ENCODE data around the gene PSEN1. TPM values are rescaled to one million over a fixed set of nuclear protein-coding genes. Genes with fewer than 3 reads are reported as not detected.

PSEN1 gene
- total RNA-seq, 1 experiment from 2014 or later, result 68.3 TPM

DNA sequence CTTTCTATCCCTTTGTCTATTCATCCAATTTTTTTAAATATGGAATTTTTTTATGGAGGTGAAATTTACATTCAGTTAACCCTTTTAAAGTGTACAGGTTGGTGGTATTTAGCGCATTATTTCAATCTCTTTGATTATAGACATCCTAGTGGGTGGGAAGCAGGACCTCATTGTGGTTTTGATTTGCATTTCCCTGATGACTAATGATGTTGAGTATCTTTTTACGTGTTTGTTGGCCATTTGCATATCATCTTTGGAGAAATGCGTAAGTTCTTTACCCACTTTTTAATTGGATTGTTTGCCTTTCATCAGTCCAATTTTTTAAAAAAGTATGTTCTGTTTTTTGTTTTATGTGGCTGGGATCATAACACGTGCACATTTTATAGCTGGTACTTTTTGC, 121.8 kb downstream of the PSEN1 start:
- BruUV-seq (replicated peaks), result no TSS peak
- Mint-ChIP-seq H3K4me3 (ENCODE audit: low read depth, unreplicated experiment) (no peak overlapping the region), H3K4me1 (ENCODE audit: low read depth, unreplicated experiment) (no peaks in the 10 kb centered on the region), H3K36me3 (ENCODE audit: insufficient read depth, unreplicated experiment) (no peaks in the 10 kb centered on the region), H3K9me3 (ENCODE audit: low read depth, unreplicated experiment) (no peaks in the 10 kb centered on the region), H3K27ac (ENCODE audit: unreplicated experiment) (no peak overlapping the region), H3K27me3 (ENCODE audit: unreplicated experiment) (no peaks in the 10 kb centered on the region)
- TF ChIP-seq, protein P1, sequence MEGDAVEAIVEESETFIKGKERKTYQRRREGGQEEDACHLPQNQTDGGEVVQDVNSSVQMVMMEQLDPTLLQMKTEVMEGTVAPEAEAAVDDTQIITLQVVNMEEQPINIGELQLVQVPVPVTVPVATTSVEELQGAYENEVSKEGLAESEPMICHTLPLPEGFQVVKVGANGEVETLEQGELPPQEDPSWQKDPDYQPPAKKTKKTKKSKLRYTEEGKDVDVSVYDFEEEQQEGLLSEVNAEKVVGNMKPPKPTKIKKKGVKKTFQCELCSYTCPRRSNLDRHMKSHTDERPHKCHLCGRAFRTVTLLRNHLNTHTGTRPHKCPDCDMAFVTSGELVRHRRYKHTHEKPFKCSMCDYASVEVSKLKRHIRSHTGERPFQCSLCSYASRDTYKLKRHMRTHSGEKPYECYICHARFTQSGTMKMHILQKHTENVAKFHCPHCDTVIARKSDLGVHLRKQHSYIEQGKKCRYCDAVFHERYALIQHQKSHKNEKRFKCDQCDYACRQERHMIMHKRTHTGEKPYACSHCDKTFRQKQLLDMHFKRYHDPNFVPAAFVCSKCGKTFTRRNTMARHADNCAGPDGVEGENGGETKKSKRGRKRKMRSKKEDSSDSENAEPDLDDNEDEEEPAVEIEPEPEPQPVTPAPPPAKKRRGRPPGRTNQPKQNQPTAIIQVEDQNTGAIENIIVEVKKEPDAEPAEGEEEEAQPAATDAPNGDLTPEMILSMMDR (IDR thresholded peaks at IDR 0.05; ENCODE audit: unreplicated experiment), result no peak
- no peak for DNase-seq
- intact Hi-C loops (cut with micrococcal nuclease; ENCODE audit: unreplicated experiment), result no loop called here
- CTCF ChIA-PET, result interaction anchor here (0.7 to 0.9 kb wide), 3 partner anchors 11 to 53 kb away, joined by 3 to 4 read pairs (median 4); no protein-coding TSS in a partner anchor

DNA sequence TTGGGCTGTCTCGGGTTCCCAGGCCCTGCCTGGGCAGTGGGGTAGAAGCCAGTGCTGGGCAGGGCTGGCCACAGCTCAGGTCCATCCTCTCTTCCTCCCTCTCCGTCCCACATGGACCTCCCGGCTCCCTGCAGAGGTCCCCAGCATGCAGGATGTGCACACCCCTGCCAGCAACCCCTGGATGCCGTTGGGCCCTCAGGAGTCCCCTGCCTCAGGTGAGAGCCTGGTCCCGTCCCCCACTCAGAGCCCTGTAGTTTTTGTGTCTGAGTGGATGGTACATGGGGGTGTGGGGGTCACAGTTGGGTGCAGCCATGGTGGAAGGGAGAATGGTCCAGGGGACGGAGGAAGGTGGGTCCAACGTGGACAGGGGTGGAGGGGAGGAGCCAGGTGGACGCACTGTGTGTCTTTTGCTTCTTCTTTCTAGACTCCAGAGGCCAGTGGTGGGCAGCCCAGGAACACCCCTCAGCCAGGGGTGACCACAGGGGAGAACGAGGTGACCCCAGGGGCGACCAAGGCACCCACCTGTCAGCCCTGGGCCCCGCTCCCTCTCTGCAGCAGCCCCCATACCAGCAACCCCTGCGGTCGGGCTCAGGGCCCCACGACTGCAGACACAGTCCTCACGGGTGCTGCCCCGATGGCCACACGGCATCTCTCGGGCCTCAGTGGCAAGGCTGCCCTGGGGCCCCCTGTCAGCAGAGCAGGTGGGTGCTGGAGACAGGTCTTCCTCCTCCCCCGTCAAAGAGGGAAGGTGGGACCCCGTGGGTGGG, 122.7 kb downstream of the PSEN1 start:
- Mint-ChIP-seq H3K36me3 (ENCODE audit: insufficient read depth, unreplicated experiment) (no peaks in the 10 kb centered on the region), H3K4me1 (ENCODE audit: low read depth, unreplicated experiment) (no peaks in the 10 kb centered on the region), H3K27ac (ENCODE audit: unreplicated experiment) (no peak overlapping the region), H3K27me3 (ENCODE audit: unreplicated experiment) (peaks cover 3% of the 10 kb centered on the region), H3K4me3 (ENCODE audit: low read depth, unreplicated experiment) (no peak overlapping the region), H3K9me3 (ENCODE audit: low read depth, unreplicated experiment) (no peaks in the 10 kb centered on the region)
- DNase-seq, result no peak
- CTCF ChIA-PET, result no interaction called here
- intact Hi-C loops (cut with micrococcal nuclease; ENCODE audit: unreplicated experiment), result no loop called here
- TF ChIP-seq, protein P1 (IDR thresholded peaks at IDR 0.05; ENCODE audit: unreplicated experiment), result no peak
- no TSS peak for BruUV-seq (replicated peaks)

DNA sequence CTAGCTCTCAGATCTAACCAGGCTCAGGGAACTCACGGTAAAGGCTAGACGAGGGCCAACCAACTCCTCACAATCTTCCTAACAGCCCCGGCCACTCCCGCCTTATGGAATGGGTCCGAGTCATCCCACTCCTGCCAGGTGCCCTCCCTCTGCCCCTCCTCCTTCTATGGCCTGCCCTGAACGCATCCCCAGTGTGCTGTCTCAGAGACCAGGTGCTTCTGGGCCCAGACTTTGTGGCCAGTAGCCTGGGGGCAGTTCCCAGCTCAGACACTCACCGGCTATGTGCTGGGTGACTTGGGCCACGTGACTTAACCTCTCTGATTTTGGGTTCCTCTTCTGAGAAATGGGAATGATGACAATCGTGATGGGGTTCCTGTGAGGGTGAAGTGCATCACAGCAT, 123.5 kb downstream of the PSEN1 start:
- CTCF ChIA-PET, result no interaction called here
- Mint-ChIP-seq H3K36me3 (ENCODE audit: insufficient read depth, unreplicated experiment) (no peaks in the 10 kb centered on the region), H3K9me3 (ENCODE audit: low read depth, unreplicated experiment) (no peaks in the 10 kb centered on the region), H3K4me3 (ENCODE audit: low read depth, unreplicated experiment) (no peak overlapping the region), H3K27me3 (ENCODE audit: unreplicated experiment) (peaks cover 8% of the 10 kb centered on the region), H3K4me1 (ENCODE audit: low read depth, unreplicated experiment) (no peaks in the 10 kb centered on the region), H3K27ac (ENCODE audit: unreplicated experiment) (no peak overlapping the region)
- no peak for DNase-seq
- BruUV-seq (replicated peaks), result no TSS peak
- TF ChIP-seq, protein P1 (IDR thresholded peaks at IDR 0.05; ENCODE audit: unreplicated experiment), result no peak
- intact Hi-C loops (cut with micrococcal nuclease; ENCODE audit: unreplicated experiment), result no loop called here

DNA sequence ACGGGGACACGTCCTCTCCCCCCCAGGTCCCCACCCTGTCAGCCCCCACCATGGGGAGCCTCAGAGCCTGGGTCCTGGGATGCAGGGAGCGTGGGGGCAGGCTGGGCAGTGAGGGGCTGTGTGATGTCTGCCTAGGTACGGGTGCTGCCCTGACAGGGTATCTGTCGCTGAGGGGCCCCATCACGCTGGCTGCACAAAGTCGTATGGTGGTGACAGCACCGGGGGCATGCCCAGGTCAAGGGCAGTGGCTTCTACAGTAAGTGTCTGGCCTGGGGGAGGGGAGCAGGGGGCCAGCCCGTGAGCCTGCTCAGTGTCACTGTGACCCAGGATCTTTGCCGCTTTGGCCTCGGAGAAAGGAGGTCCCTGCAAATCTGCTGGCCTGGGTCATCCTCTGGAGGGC, 124.3 kb downstream of the PSEN1 start:
- no TSS peak for BruUV-seq (replicated peaks)
- DNase-seq, result no peak
- Mint-ChIP-seq H3K4me3 (ENCODE audit: low read depth, unreplicated experiment) (no peak overlapping the region), H3K27me3 (ENCODE audit: unreplicated experiment) (peaks cover 8% of the 10 kb centered on the region), H3K36me3 (ENCODE audit: insufficient read depth, unreplicated experiment) (no peaks in the 10 kb centered on the region), H3K9me3 (ENCODE audit: low read depth, unreplicated experiment) (no peaks in the 10 kb centered on the region), H3K4me1 (ENCODE audit: low read depth, unreplicated experiment) (no peaks in the 10 kb centered on the region), H3K27ac (ENCODE audit: unreplicated experiment) (no peak overlapping the region)
- CTCF ChIA-PET, result no interaction called here
- TF ChIP-seq, protein P1 (IDR thresholded peaks at IDR 0.05; ENCODE audit: unreplicated experiment), result no peak
- intact Hi-C loops (cut with micrococcal nuclease; ENCODE audit: unreplicated experiment), result no loop called here

Measured in Calu3 (cell line).